Measurements from ENCODE around the gene ACVR1B.

- no peak for TF ChIP-seq EZH2 (IDR thresholded peaks at IDR 0.05)
- TF ChIP-seq, protein P1, sequence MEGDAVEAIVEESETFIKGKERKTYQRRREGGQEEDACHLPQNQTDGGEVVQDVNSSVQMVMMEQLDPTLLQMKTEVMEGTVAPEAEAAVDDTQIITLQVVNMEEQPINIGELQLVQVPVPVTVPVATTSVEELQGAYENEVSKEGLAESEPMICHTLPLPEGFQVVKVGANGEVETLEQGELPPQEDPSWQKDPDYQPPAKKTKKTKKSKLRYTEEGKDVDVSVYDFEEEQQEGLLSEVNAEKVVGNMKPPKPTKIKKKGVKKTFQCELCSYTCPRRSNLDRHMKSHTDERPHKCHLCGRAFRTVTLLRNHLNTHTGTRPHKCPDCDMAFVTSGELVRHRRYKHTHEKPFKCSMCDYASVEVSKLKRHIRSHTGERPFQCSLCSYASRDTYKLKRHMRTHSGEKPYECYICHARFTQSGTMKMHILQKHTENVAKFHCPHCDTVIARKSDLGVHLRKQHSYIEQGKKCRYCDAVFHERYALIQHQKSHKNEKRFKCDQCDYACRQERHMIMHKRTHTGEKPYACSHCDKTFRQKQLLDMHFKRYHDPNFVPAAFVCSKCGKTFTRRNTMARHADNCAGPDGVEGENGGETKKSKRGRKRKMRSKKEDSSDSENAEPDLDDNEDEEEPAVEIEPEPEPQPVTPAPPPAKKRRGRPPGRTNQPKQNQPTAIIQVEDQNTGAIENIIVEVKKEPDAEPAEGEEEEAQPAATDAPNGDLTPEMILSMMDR (IDR thresholded peaks at IDR 0.05) = no peak
Observed at GRCh38 chr12:51985154-51985835, 33.8 kb downstream of the ACVR1B start.
